CD4-positive, alpha-beta T cell treated with Interferon alpha-2 for 1 hour (primary cell): ENCODE results near the gene OCA2.
"Not testable (repeated sequence)": the region's sequence is repeated elsewhere in the genome, so short reads cannot be mapped to it uniquely, and the experiment has no call there.

Experiments
- DNase-seq, 2 donors: peaks; one replicate each; pipeline ENCODE4 v3.0.0-alpha.2; 2020 to 2022

Gene OCA2

DNA sequence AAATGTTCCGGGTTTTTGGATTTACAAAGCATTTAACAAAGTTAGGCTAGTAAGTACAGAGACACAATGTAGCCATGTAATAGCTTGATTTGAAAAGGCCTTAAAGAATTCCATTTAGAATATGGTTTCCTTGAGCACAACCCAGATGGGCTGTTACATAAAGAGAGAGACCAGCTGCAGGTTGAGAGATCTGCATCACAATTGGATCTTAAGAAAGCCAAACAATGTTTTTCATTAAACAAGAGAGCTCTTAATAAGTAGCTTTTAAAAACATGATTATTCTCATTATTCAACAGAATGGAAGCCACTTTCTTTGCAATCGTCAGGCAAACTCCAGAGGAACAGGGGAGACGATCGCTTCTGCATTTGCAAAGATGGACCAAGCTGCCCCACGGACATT, 300.3 kb downstream of the OCA2 start:
- DNase-seq: no peak

DNA sequence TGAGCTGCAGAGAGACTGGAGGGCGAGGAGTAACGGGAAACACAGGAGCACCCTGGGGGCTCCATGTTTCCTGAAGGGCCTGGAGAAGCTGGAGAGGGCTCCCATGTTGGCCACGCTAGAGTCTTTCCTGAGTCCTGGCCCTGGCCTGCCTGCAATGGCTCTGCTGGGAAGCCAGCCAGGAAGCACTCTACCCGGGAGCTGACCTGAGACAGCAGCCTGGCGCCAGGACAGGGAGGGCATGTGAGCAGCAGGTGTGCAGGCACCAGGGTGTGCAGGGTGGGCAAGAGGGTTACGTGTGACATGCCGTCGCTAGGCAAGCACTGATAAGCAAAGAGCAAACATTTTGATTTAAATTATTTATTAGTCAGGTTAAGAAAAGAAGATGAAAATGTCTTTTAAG, 301.4 kb downstream of the OCA2 start:
- DNase-seq: no peak

DNA sequence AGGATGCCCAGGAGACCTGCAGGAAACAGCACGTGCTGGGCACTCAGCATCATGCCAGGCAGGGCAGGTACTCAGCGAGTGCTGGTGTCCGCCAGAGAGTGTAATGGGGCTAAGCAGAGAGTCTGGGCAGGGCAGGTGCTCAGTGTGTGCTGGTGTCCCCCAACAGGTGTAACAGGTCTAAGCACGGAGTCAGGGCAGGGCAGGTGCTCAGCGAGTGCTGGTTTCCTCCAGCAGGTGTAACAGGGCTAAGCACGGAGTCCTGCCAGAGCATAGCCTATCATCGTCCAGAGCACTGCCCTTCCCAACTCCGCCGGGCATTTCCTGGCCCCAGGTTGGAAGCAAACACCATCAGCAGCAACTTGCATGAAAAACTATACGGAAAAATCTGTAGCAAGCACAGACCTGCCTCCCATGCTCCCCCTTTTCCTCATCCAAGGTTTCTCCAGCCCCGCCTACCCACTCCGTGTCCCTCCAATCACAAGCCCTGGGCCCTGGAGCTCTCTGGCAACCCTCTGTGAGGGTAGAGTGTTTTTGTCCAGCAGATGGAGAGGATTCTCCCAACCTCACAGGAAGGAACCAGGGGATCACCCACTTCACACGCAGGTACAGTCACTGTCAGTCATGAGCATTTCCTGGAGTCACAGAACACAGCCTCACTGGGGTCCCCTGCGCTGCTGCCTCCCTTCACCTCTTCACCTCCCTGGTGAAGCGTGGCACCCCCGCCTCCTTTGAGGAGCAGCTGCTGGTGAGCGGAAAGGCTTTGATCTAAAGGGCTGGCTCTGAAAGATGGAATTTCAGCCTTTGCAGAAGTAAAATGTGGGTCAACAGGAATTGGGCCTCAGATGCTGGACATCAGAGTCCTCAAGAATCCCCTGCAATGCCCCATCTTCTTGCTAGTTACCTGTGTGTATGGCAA, 302.5 kb downstream of the OCA2 start:
- DNase-seq: no peak

DNA sequence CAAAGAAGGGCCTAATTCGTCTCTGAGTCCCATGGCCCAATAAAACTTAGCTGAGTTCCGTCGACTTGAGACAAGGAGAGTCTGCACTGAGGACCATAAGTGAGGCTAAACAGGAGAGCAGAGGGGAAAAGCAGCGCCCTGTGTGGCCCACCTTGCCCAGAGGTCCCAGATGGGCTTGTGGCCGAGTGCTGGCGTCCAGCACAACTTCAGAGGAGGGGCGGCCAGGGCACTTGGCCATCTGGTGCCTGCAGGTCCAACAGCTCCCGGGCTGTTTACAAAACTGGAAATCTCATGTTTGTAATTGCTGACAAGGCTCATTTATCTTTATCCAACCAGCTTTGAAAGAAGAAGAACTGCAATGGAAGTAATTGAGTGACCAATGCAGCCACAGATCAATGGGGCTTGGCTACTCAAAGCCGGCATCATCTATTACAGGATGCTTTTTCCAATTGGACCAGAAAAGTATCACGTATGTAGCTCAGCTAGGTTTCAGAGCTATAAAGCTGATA, 306.3 kb downstream of the OCA2 start:
- no peak for DNase-seq

DNA sequence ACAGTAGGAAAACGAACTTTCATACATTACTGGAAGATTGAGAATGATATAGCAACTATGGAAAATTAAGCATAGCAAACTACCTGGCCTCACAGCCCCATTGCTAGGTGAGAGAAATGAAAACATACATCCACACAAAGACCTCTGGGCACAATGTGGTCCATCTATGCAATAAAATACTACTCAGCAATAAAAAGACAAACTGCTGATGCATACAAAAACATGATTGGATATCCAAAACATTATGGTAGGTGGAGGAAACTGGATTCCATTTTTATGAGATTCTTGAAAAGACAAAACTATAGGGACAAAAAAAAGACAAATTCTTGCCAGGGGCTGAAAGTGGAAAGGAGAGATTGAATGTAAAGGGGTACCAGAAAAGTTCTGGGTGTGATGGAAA, 308.8 kb downstream of the OCA2 start:
- DNase-seq: no peak

DNA sequence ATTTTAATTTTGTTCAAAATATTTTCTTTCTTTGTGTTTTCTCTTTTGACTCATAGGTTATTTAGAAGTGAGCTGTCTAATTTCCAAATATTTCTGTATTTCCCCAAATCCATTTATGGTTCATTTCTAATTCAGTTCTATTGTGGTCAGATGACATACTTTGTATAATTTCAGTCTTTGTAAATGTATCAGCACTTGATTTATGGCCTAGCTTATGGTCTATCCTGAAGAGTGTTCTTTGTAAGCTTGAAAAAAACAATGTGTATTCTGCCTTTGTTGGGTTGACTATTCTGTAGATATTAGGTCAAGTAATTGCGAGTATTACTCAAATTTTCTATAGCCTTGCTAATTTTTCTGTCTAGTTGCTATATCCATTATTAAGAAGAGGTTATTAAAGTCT, 311.2 kb downstream of the OCA2 start:
- DNase-seq: no peak

DNA sequence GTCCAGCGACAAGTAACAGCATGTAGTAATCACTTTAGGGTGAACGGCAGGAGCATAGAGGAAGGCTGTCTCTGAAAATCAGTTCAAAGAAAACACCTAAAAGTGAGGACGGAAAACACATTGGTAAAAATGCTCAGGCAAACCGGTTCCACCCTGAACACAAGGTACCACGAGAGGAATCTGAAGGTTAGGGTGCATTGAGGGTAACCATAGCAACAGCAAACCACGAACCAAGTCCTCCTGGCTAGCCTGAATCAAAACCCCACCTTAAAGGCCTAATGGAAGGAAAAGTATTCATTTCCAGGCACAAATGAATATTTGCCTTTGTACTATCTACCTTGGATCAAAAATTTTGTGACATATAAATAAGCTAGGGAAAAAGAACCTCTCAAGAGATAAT, 315.0 kb downstream of the OCA2 start:
- DNase-seq: no peak

DNA sequence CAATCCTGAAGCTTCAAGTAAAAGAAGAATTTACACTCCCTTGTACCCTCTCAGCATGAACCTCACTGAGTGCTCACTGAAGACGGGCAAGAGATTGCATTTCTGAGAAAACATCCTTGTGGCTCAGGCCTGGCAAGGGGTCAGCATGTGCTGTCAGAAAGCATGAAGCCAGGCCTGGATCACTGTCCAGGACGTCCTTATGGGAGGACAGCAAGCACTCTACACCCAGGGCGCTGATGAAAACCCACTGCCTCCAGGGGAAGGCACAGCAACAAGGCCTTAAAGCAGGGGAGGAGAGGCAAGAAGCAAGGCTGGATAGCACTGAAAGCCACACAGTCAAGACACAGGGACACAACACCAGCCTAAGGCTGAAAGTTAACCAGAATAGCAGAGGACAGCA, 315.4 kb downstream of the OCA2 start:
- no peak for DNase-seq

DNA sequence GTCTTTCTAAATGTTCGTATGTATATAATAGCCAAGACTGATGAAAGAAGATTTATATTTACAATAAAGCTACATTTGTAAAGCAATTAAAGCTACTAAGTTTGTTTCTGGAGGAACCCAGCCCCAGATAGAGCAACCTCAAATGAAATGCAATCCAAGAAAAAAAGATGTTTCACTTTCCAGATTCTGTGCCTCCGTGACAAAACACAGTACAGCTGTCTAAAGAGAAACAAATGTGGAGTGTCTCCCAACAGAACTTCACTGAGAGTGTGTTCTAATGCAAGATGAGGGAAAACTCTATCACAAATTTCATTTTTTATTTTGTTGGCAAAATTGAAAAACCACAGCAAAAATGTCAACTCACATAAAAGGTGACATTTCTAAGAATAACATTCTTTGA, 317.0 kb downstream of the OCA2 start:
- no peak for DNase-seq

DNA sequence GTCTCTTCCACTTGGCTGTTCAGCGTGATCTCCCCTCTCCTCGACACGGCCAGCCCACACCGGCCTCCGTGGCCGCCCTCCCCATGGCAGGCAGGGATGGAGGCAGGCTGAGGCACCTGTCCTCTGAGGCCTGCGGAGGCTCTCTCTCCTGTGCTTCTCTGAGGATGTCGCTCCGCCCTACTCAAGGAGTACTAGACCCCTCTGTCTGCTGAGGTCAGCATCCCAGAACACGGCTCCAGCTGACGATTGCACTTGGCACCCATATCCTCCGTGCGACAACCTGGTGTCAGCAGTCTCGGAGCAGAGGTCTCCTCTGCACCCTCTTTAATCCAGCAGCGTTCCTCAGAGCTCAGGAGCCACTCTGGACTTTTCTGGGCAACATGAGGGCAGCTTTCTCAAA, 322.6 kb downstream of the OCA2 start:
- DNase-seq: no peak

DNA sequence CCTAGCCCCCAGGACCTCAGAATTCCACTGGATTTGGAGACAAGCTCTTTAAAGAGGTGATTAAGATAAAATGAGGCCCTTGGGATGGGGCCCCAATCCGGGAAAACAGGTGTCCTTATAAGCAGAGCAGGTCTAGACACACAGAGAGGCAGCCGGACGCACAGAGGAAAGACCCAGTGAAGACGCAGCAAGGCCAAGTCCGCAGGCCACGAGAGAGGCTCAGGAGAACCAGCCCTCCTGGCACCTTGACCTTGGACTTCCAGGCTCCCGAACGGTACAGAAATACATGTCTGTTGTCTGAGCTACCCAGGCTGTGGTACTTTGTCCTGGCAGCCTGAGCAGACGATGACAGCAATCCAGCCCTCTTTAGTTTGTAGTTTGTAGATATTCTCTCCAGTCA, 324.5 kb downstream of the OCA2 start:
- no peak for DNase-seq

DNA sequence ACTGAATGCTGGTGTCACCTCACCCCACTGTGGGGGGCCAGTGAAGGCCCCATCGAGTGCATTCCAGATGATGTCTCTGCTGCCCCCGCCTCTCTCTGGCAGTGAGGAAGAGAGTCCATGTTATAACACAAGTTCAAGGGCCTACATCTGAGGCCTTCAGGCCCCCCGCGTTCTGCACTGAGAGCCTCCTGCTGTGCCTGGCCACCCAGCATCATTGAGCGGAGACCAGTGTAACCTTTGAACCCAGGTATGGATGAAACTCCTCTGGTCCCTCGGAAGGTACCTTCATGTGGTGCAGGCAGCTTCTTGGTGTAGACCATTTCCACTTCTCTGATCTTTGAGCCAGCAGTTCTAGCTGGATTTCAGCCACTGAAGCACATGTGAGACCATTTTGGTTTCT, 324.9 kb downstream of the OCA2 start:
- no peak for DNase-seq

DNA sequence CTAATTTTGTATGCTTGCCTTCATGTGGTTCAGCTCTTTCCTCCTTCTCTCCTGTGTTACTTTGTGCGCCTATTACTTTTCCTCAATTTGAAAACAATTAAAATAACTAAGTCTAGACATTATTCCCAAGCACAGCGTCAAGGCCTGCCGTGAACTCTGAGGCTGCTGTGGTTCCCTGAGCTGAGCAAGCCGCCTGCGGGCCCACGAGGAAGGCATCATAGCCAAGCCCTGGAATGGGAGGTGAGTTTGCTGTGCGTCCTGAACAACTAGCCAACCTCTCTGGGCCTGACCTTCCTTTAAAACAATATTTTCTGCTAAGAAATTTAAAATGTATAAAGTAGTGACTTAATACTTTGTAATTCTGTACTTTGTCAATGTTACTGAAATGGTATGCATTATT, 327.2 kb downstream of the OCA2 start:
- no peak for DNase-seq

DNA sequence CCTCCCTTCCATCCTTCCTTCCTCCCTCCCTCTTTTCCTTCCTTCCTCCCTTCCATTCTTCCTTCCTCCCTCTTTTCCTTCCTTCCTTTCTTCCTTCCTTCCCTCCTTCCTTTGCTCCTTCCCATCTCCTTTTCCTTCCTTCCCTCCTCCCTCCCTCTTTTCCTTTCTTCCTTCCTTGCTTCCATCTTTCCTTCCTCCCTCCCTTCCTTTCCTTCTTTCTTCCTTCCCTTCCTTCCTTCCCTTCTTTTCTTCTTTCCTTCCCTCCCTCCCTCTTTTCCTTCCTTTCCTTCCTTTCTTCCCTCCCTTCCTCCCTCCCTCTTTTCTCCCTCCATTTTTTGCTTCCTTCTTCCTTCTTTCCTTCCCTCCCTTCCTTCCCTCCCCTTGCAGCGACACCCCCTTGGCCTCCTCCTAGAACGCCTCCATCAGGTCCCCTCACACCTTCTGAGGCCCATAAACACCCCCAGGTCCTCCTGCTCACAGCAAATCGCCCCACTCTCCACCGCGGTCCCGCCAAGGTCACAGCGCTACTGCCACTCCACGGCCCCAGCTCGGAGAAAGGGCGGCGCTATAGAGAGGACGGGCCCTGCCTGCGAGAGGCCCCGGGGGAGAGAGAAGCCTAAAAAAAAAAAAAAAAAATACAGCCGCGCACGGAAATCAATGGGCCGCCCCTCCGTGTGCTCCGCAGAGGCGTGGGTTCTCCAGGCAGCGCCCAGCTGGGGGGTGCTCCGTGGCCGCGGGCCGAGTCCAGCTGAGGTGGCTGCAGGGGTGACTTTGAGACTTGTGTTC, 328.2 kb downstream of the OCA2 start:
- no peak for DNase-seq

DNA sequence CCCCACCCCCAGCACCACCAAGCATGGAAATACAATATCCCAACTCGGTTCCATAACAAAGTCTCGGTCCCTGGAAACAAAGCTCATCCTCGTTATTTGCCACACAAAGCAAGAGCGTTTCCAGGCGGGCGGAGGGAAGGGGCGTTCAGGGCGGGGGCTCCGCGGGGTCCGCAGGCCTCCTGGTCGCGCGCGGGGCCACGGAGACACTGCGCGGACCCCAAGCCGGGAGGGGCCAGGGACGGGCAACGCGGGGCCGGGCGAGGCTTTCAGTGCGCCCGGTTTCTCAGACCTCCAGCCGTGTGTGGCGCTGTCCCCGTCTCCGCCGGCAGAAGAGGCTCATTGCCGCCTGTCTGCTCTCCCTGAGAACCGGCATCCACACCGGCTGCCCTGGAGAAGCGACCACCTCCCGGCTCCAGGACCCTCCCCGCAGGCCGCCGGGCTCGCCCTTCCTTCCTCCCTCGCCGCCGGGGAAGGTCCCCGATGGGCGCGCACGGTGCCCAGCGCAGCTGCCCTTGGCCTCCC, 329.0 kb downstream of the OCA2 start:
- no peak for DNase-seq

DNA sequence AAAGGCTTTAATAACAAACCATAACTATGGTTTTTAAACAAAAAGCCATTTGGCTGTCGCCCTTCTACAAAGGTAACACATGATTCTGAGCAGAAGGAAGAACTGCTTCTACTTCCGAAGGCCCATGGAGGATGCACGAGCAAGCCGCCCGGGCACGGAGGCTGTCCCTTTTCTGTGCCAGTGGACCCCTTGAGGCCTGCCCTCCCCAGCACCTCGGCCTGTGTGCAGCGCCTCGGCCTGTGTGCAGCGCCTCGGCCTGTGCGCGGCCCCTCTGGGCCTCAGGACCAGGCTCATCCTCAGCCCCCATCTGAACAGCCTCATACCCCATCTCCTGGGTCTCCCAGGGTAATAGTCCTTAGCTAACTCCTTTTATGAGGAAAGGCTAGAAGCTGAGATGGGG, 329.5 kb downstream of the OCA2 start:
- DNase-seq: no peak

DNA sequence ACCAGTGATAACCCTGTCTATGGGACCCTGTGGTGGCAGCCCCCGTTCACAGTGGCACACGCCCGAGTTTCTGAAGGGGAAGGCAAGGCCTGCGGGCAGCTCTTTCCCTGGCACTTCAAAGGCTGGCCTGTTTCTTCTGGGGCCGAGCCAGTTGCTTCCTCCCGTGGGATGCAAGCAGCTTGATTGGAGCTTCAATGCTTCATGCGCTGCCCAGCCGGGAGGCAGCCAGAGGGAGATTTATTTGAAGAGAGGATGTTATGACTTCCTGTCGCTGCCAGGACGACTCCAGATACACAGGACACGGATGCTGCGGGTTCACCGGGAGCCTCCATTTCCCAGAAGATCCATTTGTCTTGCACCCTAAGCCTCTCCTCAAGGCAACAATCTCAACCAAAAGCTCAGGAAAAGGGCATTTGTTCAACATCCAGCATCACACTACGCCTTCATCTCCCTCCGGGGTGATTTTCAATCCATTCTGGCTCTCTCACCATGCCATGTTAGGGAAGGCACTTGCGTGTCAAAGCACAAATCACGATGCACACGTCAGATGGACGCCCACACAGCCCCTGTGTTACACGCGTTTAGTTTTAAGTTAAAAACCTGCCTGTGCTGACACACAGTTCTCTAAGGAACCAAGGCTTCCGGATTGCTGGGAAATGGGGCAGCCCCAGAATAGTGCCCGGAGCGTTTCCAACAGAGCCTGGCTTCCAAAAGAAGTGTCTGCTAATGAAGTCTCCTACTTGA, 330.2 kb downstream of the OCA2 start:
- no peak for DNase-seq

DNA sequence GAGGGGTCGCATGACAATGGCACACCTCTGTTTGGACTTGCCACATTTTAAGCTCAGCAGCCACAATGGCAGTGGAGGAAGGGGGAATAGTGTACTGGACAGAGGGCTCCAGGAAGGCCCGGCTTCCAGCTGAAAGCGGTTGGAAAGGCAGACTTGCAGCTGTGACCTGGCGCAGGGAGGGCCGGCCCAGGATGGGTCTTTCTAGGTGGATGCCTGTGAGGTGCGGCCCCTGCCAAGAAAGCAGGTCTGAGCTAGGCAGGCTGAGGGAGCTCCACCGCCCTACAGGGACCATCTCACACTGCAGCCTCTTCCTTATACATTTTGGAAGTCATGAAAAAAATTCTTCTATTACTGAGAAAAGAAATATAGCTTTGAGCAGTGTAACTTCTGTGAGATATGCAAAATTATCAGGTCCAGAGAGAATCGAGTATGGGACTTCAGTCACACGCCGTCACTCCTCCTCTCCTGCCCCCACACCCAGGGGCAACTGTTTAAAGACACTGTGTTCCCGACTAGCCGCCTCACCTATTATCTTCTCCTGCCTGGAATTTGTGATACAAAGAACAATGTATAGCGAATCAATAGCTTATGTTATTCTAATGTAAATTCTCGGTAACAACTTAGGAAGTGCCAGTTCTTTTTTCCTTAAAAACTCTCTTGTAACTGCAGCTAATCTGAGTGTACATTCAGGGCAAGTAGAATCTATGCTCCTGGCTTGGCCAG, 331.0 kb downstream of the OCA2 start:
- DNase-seq: no peak

DNA sequence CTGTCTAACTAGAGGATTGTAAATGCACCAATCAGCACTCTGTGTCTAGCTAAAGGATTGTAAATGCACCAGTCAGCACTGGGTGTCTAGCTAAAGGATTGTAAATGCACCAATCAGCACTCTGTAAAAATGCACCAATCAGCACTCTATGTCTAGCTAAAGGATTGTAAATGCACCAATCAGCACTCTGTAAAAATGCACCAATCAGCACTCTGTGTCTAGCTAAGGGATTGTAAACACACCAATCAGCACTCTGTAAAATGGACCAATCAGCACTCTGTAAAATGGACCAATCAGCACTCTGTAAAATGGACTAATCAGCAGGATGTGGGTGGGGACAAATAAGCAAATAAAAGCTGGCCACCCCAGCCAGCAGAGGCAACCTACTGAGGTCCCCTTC, 331.7 kb downstream of the OCA2 start:
- DNase-seq: not testable (repeated sequence)

DNA sequence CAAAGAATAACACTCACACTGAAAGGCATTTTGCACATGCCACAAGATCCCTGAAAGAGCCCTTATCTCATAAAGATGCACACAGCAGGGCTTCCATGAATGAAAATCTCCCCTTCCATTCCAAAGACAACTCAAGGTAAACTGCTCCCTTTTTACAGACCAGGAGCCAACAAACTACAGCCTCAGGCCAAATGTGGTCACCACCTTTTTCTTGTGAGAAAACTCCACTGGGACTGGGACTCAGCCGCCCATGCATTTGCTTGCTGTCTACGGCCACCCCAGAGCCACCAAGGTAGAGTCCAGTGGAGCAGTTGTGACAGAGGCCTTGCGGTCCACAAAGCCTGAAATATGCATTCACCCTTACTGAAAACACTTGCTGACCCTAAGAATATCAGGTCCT, 334.8 kb downstream of the OCA2 start:
- no peak for DNase-seq

DNA sequence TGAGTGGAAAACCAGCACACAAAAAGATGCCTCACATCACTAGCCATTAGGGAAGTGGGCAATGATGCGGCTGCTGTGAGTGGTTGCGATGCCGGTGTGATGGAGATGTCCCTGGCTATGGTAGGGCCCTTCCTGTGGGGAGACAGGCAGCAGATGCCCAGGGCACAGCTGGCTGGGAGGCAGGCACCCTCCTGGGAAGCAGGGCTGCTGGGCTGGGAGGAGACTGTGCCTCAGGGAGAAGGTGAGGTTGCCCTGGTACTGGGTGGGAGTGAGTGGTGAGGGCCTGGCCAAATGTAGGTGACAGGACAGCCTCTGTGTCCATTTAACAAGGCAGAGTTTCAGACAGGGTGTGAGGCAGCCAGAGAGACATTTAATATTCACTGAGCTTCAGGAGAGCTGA, 335.6 kb downstream of the OCA2 start:
- no peak for DNase-seq

DNA sequence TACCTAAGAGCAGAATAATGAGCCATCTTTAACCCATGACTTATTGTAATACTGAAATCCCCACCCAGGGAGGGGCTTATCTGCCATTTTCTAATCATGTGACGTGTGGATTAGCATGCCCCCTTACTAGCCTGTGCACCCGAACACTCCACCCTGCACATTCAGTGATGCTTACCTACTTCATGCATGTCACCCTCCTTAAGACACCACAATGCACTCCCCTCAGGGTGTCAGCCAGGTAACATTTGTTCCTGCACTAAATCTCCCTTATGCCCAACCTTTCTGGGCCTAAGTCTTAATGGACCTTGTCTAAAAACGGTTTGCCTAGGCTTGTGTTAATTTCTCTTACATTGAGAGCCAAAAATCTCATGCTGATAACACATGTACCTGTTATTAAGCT, 336.6 kb downstream of the OCA2 start:
- DNase-seq: no peak
